GM12864 (cell line): Measurements from ENCODE around the gene GJD3.

ENCODE experiments used
- DNase-seq: peaks from one replicate; pipeline ENCODE4 v3.0.0-alpha.2; 2011; ENCODE audit warnings: low read depth
- H3K4me3 ChIP-seq: 2 replicates; pipeline ENCODE4 v1.5.1; 2011; ENCODE audit warnings: mild to moderate bottlenecking, low read depth, low read length, control low read depth
- TF ChIP-seq, protein P1 (sequence below): IDR thresholded peaks from 2 replicates; pipeline ENCODE4 v1.5.1; 2011; ENCODE audit warnings: low read depth, mild to moderate bottlenecking, moderate library complexity, low read length, control low read depth, inconsistent platforms; ENCODE audit errors: missing control alignments

The GJD3 gene

DNA sequence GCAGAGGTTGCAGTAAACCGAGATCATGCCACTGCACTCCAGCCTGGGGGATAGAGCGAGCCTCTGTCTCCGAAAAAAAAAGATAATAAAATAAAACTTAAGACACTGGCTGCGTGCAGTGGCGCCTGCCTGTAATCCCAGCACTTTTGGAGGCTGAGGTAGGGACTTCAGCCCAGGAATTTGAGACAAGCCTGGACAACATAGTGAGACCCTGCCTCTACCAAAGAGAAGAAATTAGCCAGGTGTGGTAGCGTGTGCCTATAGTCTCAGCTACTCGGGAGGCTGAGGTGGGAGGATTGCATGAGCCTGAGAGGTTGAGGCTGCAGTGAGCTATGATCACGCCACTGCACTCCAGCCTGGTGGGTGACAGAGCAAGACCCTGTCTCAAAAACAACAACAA lies 28.9 kb downstream of the GJD3 start:
- no peak overlapping the region for H3K4me3 ChIP-seq
- TF ChIP-seq, protein P1, sequence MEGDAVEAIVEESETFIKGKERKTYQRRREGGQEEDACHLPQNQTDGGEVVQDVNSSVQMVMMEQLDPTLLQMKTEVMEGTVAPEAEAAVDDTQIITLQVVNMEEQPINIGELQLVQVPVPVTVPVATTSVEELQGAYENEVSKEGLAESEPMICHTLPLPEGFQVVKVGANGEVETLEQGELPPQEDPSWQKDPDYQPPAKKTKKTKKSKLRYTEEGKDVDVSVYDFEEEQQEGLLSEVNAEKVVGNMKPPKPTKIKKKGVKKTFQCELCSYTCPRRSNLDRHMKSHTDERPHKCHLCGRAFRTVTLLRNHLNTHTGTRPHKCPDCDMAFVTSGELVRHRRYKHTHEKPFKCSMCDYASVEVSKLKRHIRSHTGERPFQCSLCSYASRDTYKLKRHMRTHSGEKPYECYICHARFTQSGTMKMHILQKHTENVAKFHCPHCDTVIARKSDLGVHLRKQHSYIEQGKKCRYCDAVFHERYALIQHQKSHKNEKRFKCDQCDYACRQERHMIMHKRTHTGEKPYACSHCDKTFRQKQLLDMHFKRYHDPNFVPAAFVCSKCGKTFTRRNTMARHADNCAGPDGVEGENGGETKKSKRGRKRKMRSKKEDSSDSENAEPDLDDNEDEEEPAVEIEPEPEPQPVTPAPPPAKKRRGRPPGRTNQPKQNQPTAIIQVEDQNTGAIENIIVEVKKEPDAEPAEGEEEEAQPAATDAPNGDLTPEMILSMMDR, result no peak
- no peak for DNase-seq

DNA sequence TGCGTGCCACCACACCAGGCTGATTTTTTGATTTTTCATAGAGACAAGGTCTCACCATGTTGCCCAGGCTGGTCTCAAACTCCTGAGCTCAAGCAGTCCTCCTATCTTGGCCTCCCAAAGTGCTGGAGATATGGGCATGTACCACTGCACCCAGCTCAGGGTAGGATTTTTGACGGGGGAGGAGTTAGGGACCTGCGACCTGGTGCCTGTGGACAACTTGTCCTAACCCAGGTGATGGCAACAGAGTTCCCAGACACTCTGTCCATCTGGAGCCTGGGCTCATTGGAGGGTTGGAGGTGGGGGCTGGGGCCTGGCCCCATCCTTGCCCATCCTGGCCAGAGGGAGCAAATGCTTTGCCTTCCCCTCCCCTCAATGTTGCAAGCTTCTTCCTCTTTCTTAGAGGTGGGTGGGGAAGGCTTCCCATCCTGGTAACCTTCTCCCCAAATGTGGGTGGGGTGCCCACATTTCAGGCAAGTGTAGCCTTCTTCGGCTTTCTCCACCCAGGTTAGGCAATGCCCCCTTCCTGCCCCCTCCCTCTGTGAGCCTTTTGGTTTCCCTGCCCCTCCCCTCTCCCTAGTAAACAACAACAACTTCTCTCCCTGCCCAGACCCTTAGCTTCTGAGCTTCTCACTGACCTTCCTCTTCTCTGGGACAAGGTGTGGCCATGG lies 30.6 kb downstream of the GJD3 start:
- TF ChIP-seq, protein P1, result no peak
- DNase-seq, result no peak
- H3K4me3 ChIP-seq, result no peak overlapping the region

DNA sequence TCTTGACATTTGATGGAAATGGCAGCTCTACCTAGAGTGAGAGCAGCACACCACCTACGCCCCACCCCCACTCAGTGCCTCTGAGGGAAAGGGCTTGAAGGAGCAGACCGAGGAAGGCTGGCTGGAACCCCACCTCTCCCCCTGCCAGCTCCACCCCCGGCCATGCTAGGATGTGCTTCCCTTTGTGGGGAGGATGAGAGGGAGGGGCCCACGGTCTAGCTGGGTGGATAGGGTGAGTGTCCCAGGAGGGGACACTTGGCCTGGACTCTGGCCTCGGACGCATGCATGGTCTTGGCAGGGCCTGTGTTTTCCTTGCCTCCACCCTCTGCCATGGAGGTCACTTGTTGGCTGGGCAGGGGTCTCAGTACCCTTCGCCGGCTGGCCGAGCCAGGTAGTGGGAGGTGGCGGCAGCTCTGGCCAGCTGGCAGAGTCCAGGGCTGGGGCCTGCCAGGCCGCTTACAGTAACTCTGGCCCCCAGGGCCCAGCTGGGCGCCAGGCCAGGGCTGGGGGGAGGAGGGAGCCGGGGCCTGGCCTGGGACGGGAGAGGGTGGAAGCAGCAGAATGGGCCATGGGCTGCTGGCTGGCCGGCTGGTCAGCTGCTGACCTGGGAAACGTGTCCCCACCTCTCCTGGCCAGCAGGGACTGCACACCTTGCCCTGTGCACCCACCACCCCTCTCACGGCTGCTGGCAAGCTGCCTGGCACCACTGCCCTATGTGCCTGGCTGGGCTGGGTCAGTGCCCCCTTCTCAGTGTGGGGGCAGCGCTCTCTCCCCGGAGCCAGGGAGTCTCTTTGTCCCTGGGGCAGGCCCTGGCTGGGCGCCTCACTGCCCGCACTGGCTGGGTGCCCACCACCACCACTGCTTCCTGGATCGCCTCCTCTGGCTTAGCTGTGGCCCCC lies 32.5 kb downstream of the GJD3 start:
- TF ChIP-seq, protein P1, result no peak
- H3K4me3 ChIP-seq, result no peak overlapping the region
- DNase-seq, result no peak

DNA sequence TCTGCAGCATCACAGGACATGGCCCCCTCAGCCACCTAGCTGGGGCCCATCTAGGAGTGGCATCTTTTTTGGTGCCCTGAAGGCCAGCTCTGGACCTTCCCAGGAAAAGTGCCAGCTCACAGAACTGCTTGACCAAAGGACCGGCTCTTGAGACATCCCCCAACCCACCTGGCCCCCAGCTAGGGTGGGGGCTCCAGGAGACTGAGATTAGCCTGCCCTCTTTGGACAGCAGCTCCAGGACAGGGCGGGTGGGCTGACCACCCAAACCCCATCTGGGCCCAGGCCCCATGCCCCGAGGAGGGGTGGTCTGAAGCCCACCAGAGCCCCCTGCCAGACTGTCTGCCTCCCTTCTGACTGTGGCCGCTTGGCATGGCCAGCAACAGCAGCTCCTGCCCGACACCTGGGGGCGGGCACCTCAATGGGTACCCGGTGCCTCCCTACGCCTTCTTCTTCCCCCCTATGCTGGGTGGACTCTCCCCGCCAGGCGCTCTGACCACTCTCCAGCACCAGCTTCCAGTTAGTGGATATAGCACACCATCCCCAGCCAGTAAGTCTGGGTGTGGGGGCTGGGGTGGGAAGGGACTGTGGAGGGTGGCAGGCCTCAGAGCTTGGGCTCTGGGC lies 33.6 kb downstream of the GJD3 start:
- TF ChIP-seq, protein P1, result no peak
- H3K4me3 ChIP-seq, result no peak overlapping the region
- no peak for DNase-seq

DNA sequence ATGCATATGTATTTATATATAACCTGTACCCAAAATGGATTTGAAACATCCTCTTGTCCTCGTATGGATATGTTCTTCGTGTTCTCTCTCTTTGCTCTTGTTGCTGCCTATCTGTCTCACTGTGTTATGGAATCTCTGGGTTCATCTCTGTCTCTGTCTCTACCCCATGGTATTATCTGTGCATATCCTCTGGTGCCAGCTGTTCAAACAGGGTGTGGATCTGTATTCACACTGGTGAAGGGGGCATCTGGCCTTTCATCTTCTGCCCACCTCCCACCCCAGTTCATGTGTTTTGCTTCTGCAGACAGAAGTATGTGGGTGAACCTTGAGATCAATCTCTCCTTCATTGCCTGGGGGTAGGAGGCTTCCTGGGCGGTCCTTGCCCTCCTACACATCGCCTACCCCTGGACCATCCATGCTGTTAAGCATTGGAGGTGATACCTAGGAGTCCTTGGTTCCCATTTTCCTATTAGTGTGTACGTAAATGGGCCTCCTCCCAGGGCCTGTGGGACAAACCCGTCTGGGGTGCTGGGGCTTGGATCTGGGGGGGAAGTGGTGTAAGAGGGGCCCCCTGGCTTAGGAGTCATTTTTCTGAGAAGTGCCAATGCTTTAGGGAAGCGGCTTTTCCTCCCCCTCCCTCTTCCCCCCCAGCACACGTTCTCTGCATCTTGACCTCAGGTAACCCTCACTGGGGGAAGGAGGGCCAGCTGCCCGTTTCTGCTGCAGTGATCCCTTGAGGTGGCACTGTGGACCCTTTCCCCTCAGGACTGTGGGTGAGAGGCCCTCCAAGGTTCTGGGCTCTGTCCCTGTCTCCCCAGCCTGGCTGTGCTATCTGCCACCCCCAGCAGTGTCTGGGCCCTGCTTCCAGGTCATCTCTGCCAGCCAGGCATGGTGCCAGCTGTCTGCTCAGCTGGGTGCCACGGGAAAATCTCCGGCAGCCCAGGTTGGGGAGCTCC lies 34.4 kb downstream of the GJD3 start:
- no peak overlapping the region for H3K4me3 ChIP-seq
- DNase-seq, result no peak
- TF ChIP-seq, protein P1, result no peak

DNA sequence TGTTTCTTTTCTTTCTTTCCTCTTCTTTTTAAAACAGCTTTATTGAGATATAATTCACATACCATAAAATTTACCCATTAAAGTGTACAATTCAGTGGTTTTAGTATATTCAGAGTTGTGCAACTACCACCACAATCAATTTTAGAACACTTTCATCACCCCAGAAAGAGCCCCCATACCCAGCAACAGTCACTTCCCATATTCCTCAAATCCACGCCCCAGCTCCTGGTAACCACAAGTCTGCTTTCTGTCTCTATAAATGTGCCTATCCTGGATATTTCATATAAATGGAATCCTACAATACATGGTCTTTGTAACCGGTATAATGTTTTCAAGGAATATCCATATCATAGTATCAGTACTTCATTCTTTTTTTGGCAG lies 36.2 kb downstream of the GJD3 start:
- TF ChIP-seq, protein P1, result no peak
- no peak overlapping the region for H3K4me3 ChIP-seq
- DNase-seq, result no peak
